ENCODE data around the gene FAM193A. TPM values are rescaled to one million over a fixed set of nuclear protein-coding genes. Genes with fewer than 3 reads are reported as not detected.

FAM193A gene
- polyA plus RNA-seq, 1 experiment: 5.9 TPM

Small RNA genes lying within 50 kb of the gene (small RNA-seq; reads per million reads assigned to genes)
- gene CR545473.1 (ENCODE audit: insufficient read length, low read depth, low replicate concordance): not detected
- not detected for gene RF00019 (ENCODE audit: insufficient read length, low read depth, low replicate concordance)

Other genes with a start within 250 kb of the FAM193A start
- gene ZFYVE28, start 118.0 kb upstream of the FAM193A start, polyA plus RNA-seq (2011; rRNA removed): 3.5 and 4.4 TPM in 2 replicates
- gene CFAP99, start 117.7 kb upstream of the FAM193A start, polyA plus RNA-seq (2011; rRNA removed): not detected in 2 replicates
- gene RNF4, start 67.5 kb upstream of the FAM193A start, polyA plus RNA-seq (2011; rRNA removed): 89.6 and 107 TPM in 2 replicates
- gene TNIP2, start 219.7 kb downstream of the FAM193A start, polyA plus RNA-seq (2011; rRNA removed): 32.5 and 48.1 TPM in 2 replicates